Neural cell (in vitro differentiated cells): ENCODE measurements around the gene ZCCHC2.

Experiments
- EP300 ChIP-seq: fragments of 450-650 bp; conservative IDR thresholded peaks from 2 replicates; pipeline ENCODE4 v1.6.1; 2014; ENCODE audit warnings: antibody characterized with exemption, mild to moderate bottlenecking, moderate library complexity; ENCODE audit not compliant: poor library complexity, severe bottlenecking
- EZH2 ChIP-seq: fragments of 200-600, 300-800 bp; shearing (Covaris generic), sonication (generic); IDR thresholded peaks from 2 replicates; pipeline ENCODE4 v1.6.1; 2014; ENCODE audit warnings: antibody characterized with exemption, low read length, borderline replicate concordance, mild to moderate bottlenecking; ENCODE audit not compliant: insufficient read depth, poor library complexity, severe bottlenecking
- MXI1 ChIP-seq: fragments of 450-650 bp; conservative IDR thresholded peaks from 2 replicates; pipeline ENCODE4 v1.6.1; 2014; ENCODE audit warnings: antibody characterized with exemption, mild to moderate bottlenecking; ENCODE audit not compliant: poor library complexity, severe bottlenecking
- POLR2AphosphoS5 ChIP-seq: IDR thresholded peaks from 2 replicates; pipeline ENCODE4 v1.6.1; 2012
- RAD21 ChIP-seq: fragments of 450-650 bp; conservative IDR thresholded peaks from 2 replicates; pipeline ENCODE4 v1.6.1; 2014; ENCODE audit warnings: antibody characterized with exemption, mild to moderate bottlenecking, moderate library complexity
- REST ChIP-seq: IDR thresholded peaks from 2 replicates; pipeline ENCODE4 v1.6.1; 2012; ENCODE audit warnings: borderline replicate concordance
- SMC3 ChIP-seq: fragments of 450-650 bp; conservative IDR thresholded peaks from 2 replicates; pipeline ENCODE4 v1.6.1; 2014; ENCODE audit warnings: antibody characterized with exemption, mild to moderate bottlenecking, moderate library complexity; ENCODE audit not compliant: poor library complexity
- TAF1 ChIP-seq: IDR thresholded peaks from 2 replicates; pipeline ENCODE4 v1.6.1; 2012; ENCODE audit warnings: low read depth
- TF ChIP-seq, protein P1 (sequence below): fragments of 450-650 bp; IDR thresholded peaks from 2 replicates; pipeline ENCODE4 v1.5.1; 2014; ENCODE audit warnings: antibody characterized with exemption, mild to moderate bottlenecking, moderate library complexity; ENCODE audit not compliant: poor library complexity, severe bottlenecking

- TF ChIP-seq, protein P1, sequence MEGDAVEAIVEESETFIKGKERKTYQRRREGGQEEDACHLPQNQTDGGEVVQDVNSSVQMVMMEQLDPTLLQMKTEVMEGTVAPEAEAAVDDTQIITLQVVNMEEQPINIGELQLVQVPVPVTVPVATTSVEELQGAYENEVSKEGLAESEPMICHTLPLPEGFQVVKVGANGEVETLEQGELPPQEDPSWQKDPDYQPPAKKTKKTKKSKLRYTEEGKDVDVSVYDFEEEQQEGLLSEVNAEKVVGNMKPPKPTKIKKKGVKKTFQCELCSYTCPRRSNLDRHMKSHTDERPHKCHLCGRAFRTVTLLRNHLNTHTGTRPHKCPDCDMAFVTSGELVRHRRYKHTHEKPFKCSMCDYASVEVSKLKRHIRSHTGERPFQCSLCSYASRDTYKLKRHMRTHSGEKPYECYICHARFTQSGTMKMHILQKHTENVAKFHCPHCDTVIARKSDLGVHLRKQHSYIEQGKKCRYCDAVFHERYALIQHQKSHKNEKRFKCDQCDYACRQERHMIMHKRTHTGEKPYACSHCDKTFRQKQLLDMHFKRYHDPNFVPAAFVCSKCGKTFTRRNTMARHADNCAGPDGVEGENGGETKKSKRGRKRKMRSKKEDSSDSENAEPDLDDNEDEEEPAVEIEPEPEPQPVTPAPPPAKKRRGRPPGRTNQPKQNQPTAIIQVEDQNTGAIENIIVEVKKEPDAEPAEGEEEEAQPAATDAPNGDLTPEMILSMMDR = no peak
- TF ChIP-seq POLR2AphosphoS5 (no peak), RAD21 (no peak), REST (no peak), SMC3 (no peak), MXI1 (no peak), EZH2 (no peak), EP300 (no peak), TAF1 (no peak)
Measured at GRCh38 chr18:62605685-62606084, 82.9 kb downstream of the ZCCHC2 start.
